OCI-LY7 (cell line): ENCODE measurements around the gene CDH15. TPM values are rescaled to one million over a fixed set of nuclear protein-coding genes. Genes with fewer than 3 reads are reported as not detected.

Experiments
- BruUV-seq: library from RNA; stranded (reverse); fragments of 400-500 nt; replicated peaks from 2 replicates; lab custom pipeline; 2021; lab: Mats Ljungman, UMichigan
- CTCF ChIA-PET: fragments of 300-600 bp; sonication (Branson Sonifier 250); formaldehyde crosslinking; loops from one replicate; lab custom pipeline; 2022; ENCODE audit warnings: antibody characterized with exemption; ENCODE audit not compliant: unreplicated experiment; lab: Charles Lee
- POLR2A ChIA-PET: fragments of 300-600 bp; sonication (Branson Sonifier 250); formaldehyde crosslinking; loops from one replicate; lab custom pipeline; 2022; ENCODE audit warnings: antibody characterized with exemption; lab: Charles Lee
- DNase-seq: peaks from one replicate; pipeline ENCODE4 v3.0.0-alpha.2; 2015; ENCODE audit warnings: low spot score
- H2AFZ ChIP-seq: fragments of 200-600 bp; sonication (generic), shearing (Covaris generic); 2 replicates; pipeline ENCODE4 v1.6.1; 2014; ENCODE audit warnings: mild to moderate bottlenecking, antibody characterized with exemption, low read length, moderate library complexity
- H3K27ac ChIP-seq: fragments of 200-600 bp; sonication (generic); 2 replicates; pipeline ENCODE4 v1.5.1; 2014; ENCODE audit warnings: mixed run types, low read depth, mild to moderate bottlenecking, moderate library complexity, low read length, inconsistent platforms; ENCODE audit not compliant: poor library complexity, severe bottlenecking
- H3K36me3 ChIP-seq: fragments of 200-600 bp; sonication (generic); 2 replicates; pipeline ENCODE4 v1.6.1; 2014; ENCODE audit warnings: mild to moderate bottlenecking, antibody characterized with exemption, low read length, moderate library complexity, mixed read lengths; ENCODE audit not compliant: insufficient read depth
- H3K4me1 ChIP-seq: fragments of 200-600 bp; sonication (generic); 2 replicates; pipeline ENCODE4 v1.5.1; 2014; ENCODE audit warnings: mild to moderate bottlenecking, low read length; ENCODE audit not compliant: insufficient read depth, poor library complexity, severe bottlenecking
- H3K4me2 ChIP-seq: fragments of 200-600 bp; sonication (generic); 2 replicates; pipeline ENCODE4 v1.6.1; 2014; ENCODE audit warnings: mild to moderate bottlenecking, low read length
- H3K4me3 ChIP-seq: fragments of 200-600 bp; sonication (generic); 2 replicates; pipeline ENCODE4 v1.5.1; 2014; ENCODE audit warnings: mild to moderate bottlenecking, low read depth, low read length; ENCODE audit not compliant: poor library complexity, severe bottlenecking
- H3K79me2 ChIP-seq: fragments of 200-600 bp; sonication (generic); 2 replicates; pipeline ENCODE4 v1.6.1; 2016; ENCODE audit warnings: low read depth, mild to moderate bottlenecking, low read length, moderate library complexity, mixed read lengths; ENCODE audit not compliant: insufficient read depth
- H3K9me2 ChIP-seq: fragments of 200-600 bp; sonication (generic); 2 replicates; pipeline ENCODE4 v1.6.1; 2016; ENCODE audit warnings: mild to moderate bottlenecking, low read length, mixed read lengths; ENCODE audit not compliant: insufficient read depth
- H3K9me3 ChIP-seq: fragments of 200-600 bp; sonication (generic); 2 replicates; pipeline ENCODE4 v1.6.1; 2014; ENCODE audit warnings: mild to moderate bottlenecking, mixed run types, low read length, mixed read lengths
- H4K20me1 ChIP-seq: fragments of 200-600 bp; sonication (generic); 2 replicates; pipeline ENCODE4 v1.6.1; 2014; ENCODE audit warnings: mild to moderate bottlenecking, antibody characterized with exemption, low read length, moderate library complexity, mixed read lengths; ENCODE audit not compliant: insufficient read depth
- EZH2phosphoT487 ChIP-seq: fragments of 200-600 bp; sonication (generic); IDR thresholded peaks from 2 replicates; pipeline ENCODE4 v1.6.1; 2018; ENCODE audit warnings: low read depth, borderline replicate concordance, mild to moderate bottlenecking, mixed run types, antibody characterized with exemption, low read length, moderate library complexity, mixed read lengths
- intact Hi-C: fragments of 100-400 bp; cut with micrococcal nuclease; formaldehyde crosslinking; loops from one replicate; pipeline ENCODE4 v1.10.0; 2022; ENCODE audit not compliant: unreplicated experiment
- total RNA-seq, 2 experiments: library from RNA; depleted of rRNA in 1 of 2; stranded (reverse); fragments of >200 nt in 1 of 2; shearing (Covaris generic) in 1 of 2; gene quantifications; 2 replicates each; pipeline ENCODE4 v1.2.3, GENCODE V29; 2014 to 2022
- TF ChIP-seq, protein P1 (sequence below): fragments of 200-600 bp; sonication (generic); conservative IDR thresholded peaks from 2 replicates; pipeline ENCODE4 v1.5.1; 2014; ENCODE audit warnings: mild to moderate bottlenecking, antibody characterized with exemption, low read length, moderate library complexity, mixed read lengths

CDH15 gene
- total RNA-seq, 2 experiments from 2014 or later: not detected

- no peak overlapping the region for H3K27ac ChIP-seq
- no peak overlapping the region for H2AFZ ChIP-seq
- H3K79me2 ChIP-seq: no peaks in the 10 kb centered on the region
- DNase-seq: no peak
- TF ChIP-seq EZH2phosphoT487: no peak
- TF ChIP-seq, protein P1, sequence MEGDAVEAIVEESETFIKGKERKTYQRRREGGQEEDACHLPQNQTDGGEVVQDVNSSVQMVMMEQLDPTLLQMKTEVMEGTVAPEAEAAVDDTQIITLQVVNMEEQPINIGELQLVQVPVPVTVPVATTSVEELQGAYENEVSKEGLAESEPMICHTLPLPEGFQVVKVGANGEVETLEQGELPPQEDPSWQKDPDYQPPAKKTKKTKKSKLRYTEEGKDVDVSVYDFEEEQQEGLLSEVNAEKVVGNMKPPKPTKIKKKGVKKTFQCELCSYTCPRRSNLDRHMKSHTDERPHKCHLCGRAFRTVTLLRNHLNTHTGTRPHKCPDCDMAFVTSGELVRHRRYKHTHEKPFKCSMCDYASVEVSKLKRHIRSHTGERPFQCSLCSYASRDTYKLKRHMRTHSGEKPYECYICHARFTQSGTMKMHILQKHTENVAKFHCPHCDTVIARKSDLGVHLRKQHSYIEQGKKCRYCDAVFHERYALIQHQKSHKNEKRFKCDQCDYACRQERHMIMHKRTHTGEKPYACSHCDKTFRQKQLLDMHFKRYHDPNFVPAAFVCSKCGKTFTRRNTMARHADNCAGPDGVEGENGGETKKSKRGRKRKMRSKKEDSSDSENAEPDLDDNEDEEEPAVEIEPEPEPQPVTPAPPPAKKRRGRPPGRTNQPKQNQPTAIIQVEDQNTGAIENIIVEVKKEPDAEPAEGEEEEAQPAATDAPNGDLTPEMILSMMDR: no peak
- H4K20me1 ChIP-seq: no peaks in the 10 kb centered on the region
- H3K4me3 ChIP-seq: no peak overlapping the region
- no peaks in the 10 kb centered on the region for H3K4me1 ChIP-seq
- ChIA-PET CTCF (no interaction called here), POLR2A (no interaction called here)
- intact Hi-C loops: no loop called here
- H3K9me3 ChIP-seq: 0 out of 2 replicates have a peak, but pooled peaks cover 5% of the 10 kb centered on the region
- H3K36me3 ChIP-seq: no peaks in the 10 kb centered on the region
- no TSS peak for BruUV-seq
- H3K9me2 ChIP-seq: no peaks in the 10 kb centered on the region
- no peak overlapping the region for H3K4me2 ChIP-seq
These were observed 10.4 kb upstream of the CDH15 start for GRCh38 chr16:89160977-89161701.

GRCh38 chr16:89161763-89162713, 9.5 kb upstream of the CDH15 start:
- CTCF ChIA-PET: no interaction called here

More at GRCh38 chr16:89161763-89162713, 9.5 kb upstream of the CDH15 start:
- intact Hi-C loops: no loop called here
- Histone ChIP-seq H3K9me3 (0 out of 2 replicates have a peak, but pooled peaks cover 5% of the 10 kb centered on the region), H2AFZ (no peak overlapping the region), H3K79me2 (no peaks in the 10 kb centered on the region), H3K4me3 (no peak overlapping the region), H3K4me2 (no peak overlapping the region), H4K20me1 (no peaks in the 10 kb centered on the region), H3K27ac (no peak overlapping the region), H3K9me2 (no peaks in the 10 kb centered on the region), H3K4me1 (peaks cover 2% of the 10 kb centered on the region), H3K36me3 (no peaks in the 10 kb centered on the region)
- no peak for DNase-seq
- no TSS peak for BruUV-seq
- TF ChIP-seq EZH2phosphoT487: no peak
- TF ChIP-seq, protein P1: no peak
- POLR2A ChIA-PET: no interaction called here
